Measurements from ENCODE around the gene RETREG1.

DNA sequence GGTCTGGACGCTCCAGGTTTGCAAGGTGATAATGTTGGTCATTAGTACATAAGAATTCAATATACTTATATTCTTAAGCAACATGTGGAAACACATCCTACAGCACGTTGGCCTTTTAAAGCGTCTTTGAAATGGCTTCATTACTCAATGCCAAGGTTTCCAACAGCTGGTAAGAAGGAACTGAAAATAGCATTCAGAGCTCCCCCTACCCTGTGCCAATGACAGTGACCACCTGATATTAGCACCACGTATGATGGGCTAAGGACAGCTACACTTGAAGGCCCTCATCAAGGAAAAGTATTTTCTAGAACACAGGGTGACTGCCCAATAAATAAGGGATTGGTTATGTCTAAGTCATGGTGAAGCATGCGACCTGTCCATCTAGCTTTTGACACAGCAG lies 161.1 kb downstream of the RETREG1 start:
- TF ChIP-seq, protein P1, sequence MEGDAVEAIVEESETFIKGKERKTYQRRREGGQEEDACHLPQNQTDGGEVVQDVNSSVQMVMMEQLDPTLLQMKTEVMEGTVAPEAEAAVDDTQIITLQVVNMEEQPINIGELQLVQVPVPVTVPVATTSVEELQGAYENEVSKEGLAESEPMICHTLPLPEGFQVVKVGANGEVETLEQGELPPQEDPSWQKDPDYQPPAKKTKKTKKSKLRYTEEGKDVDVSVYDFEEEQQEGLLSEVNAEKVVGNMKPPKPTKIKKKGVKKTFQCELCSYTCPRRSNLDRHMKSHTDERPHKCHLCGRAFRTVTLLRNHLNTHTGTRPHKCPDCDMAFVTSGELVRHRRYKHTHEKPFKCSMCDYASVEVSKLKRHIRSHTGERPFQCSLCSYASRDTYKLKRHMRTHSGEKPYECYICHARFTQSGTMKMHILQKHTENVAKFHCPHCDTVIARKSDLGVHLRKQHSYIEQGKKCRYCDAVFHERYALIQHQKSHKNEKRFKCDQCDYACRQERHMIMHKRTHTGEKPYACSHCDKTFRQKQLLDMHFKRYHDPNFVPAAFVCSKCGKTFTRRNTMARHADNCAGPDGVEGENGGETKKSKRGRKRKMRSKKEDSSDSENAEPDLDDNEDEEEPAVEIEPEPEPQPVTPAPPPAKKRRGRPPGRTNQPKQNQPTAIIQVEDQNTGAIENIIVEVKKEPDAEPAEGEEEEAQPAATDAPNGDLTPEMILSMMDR (conservative IDR thresholded peaks at IDR 0.05; ENCODE audit: low read depth in 2 of 2), result no peak
- no peak for TF ChIP-seq EZH2 (IDR thresholded peaks at IDR 0.05; ENCODE audit: low read depth, unreplicated experiment)
- TF ChIP-seq EZH2phosphoT487 (IDR thresholded peaks at IDR 0.05; ENCODE audit: unreplicated experiment), result no peak
- no peak for TF ChIP-seq POLR2AphosphoS5 (IDR thresholded peaks at IDR 0.05; ENCODE audit: low read depth)
- no peak for TF ChIP-seq ZNF114 (CRISPR knock-in tag; IDR thresholded peaks at IDR 0.05)
- no peak for TF ChIP-seq STAT1 (IDR thresholded peaks at IDR 0.05; ENCODE audit: unreplicated experiment)
- TF ChIP-seq, protein P2, sequence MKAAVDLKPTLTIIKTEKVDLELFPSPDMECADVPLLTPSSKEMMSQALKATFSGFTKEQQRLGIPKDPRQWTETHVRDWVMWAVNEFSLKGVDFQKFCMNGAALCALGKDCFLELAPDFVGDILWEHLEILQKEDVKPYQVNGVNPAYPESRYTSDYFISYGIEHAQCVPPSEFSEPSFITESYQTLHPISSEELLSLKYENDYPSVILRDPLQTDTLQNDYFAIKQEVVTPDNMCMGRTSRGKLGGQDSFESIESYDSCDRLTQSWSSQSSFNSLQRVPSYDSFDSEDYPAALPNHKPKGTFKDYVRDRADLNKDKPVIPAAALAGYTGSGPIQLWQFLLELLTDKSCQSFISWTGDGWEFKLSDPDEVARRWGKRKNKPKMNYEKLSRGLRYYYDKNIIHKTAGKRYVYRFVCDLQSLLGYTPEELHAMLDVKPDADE (IDR thresholded peaks at IDR 0.05), result no peak

All from GM23338 (cell line).